HepG2 (cell line): ENCODE results near the gene ACCSL. TPM values are rescaled to one million over a fixed set of nuclear protein-coding genes. Genes with fewer than 3 reads are reported as not detected.

Source experiments
- ATAC-seq: fragments of 200-7000 bp; cut with Tn5 transposase; 3 replicates; pipeline ENCODE4 v1.9.1; 2020; ENCODE audit warnings: mild to moderate bottlenecking, moderate library complexity
- BruUV-seq: library from RNA; stranded (reverse); fragments of 400-500 nt; replicated peaks from 2 replicates; lab custom pipeline; 2021; lab: Mats Ljungman, UMichigan
- CTCF ChIA-PET: fragments of 300-600 bp; formaldehyde crosslinking; extraction: SDS; loops from one replicate; lab custom pipeline; 2021; ENCODE audit warnings: low total read pairs, inconsistent platforms, low intra/inter-chr PET ratio; lab: Yijun Ruan, JAX
- POLR2A ChIA-PET: fragments of 350-600 bp; sonication (Branson Sonifier 250); formaldehyde crosslinking; loops from one replicate; lab custom pipeline; 2020; ENCODE audit warnings: antibody characterized with exemption, inconsistent platforms; lab: Yijun Ruan, JAX
- DNase-seq: peaks from one replicate; pipeline ENCODE4 v3.0.0-alpha.2; 2015; ENCODE audit warnings: low spot score
- FAIRE-seq: peaks from 3 replicates; lab custom pipeline; 2011; peaks lifted over from hg19 to GRCh38; lab: Jason Lieb, UNC
- H2AFZ ChIP-seq: one replicate; pipeline ENCODE4 v1.6.1; 2011; ENCODE audit warnings: low read length, inconsistent platforms
- H3K27ac ChIP-seq: fragments of 300-600 bp; 3 replicates; pipeline ENCODE4 v1.8.0; 2011; ENCODE audit warnings: mixed run types, mild to moderate bottlenecking, mixed read lengths, low read length, inconsistent platforms; ENCODE audit not compliant: insufficient read depth; ENCODE audit errors: extremely low read length
- H3K27me3 ChIP-seq, 2 experiments: fragments of 200-600 bp in 1 of 2; 2 replicates in 1 of 2; 3 replicates in 1 of 2; pipeline versions ENCODE4 v1.6.0 to v1.8.0; 2011; ENCODE audit warnings: low read length in 2 of 2, mild to moderate bottlenecking in 2 of 2, moderate library complexity in 2 of 2, inconsistent platforms in 1 of 2; ENCODE audit not compliant: insufficient read depth in 2 of 2, control insufficient read depth in 1 of 2
- H3K36me3 ChIP-seq, 2 experiments: fragments of 200-600 bp in 1 of 2; replicated peaks in 1 of 2; 2 replicates in 1 of 2; 3 replicates in 1 of 2; pipeline versions ENCODE4 v1.5.1 to v1.8.0; 2011; ENCODE audit warnings: low read length in 2 of 2, inconsistent platforms in 1 of 2; ENCODE audit not compliant: insufficient read depth in 2 of 2, control insufficient read depth in 1 of 2
- H3K4me1 ChIP-seq: 2 replicates; pipeline ENCODE4 v1.5.1; 2012; ENCODE audit warnings: low read length, inconsistent platforms; ENCODE audit not compliant: insufficient read depth
- H3K4me2 ChIP-seq: 2 replicates; pipeline ENCODE4 v1.6.0; 2011; ENCODE audit warnings: low read depth, low read length, inconsistent platforms
- H3K4me3 ChIP-seq, 3 experiments: fragments of 200-600 bp in 1 of 3; sonication (generic), shearing (Covaris generic) in 1 of 3; replicated peaks in 1 of 3; 2 replicates each; pipeline ENCODE4 v1.5.1; 2011 to 2016; ENCODE audit warnings: low read length in 3 of 3, inconsistent platforms in 2 of 3, low read depth in 2 of 3, mild to moderate bottlenecking in 2 of 3, control low read depth in 1 of 3, mixed read lengths in 1 of 3; ENCODE audit not compliant: insufficient read depth in 1 of 3
- H3K79me2 ChIP-seq: one replicate; pipeline ENCODE4 v1.6.1; 2011; ENCODE audit warnings: low read length, inconsistent platforms; ENCODE audit not compliant: insufficient read depth
- H3K9ac ChIP-seq: 2 replicates; pipeline ENCODE4 v1.6.0; 2011; ENCODE audit warnings: mild to moderate bottlenecking, low read depth, low read length, inconsistent platforms; ENCODE audit not compliant: insufficient read depth
- H3K9me3 ChIP-seq: 2 replicates; pipeline ENCODE4 v1.5.1; 2012; ENCODE audit warnings: mild to moderate bottlenecking, low read length
- H4K20me1 ChIP-seq: 2 replicates; pipeline ENCODE4 v1.6.0; 2011; ENCODE audit warnings: inconsistent platforms, mild to moderate bottlenecking, low read length, moderate library complexity; ENCODE audit not compliant: insufficient read depth
- BHLHE40 ChIP-seq: IDR thresholded peaks from 2 replicates; pipeline ENCODE4 v1.6.1; 2011; ENCODE audit warnings: low read length, improper control_type of control experiment
- FLYWCH1 ChIP-seq: sonication (generic); formaldehyde crosslinking; IDR thresholded peaks from 2 replicates; pipeline ENCODE4 v1.8.1; 2023; ENCODE audit warnings: mild to moderate bottlenecking, missing genetic modification reagents
- GLI4 ChIP-seq: sonication (generic); formaldehyde crosslinking; IDR thresholded peaks from 2 replicates; pipeline ENCODE4 v1.5.1; 2020; ENCODE audit warnings: missing genetic modification reagents, mild to moderate bottlenecking, moderate library complexity, borderline replicate concordance
- JDP2 ChIP-seq: sonication (generic); formaldehyde crosslinking; IDR thresholded peaks from 2 replicates; pipeline ENCODE4 v1.8.1; 2022; ENCODE audit warnings: missing genetic modification reagents, borderline replicate concordance
- KLF11 ChIP-seq: IDR thresholded peaks from 2 replicates; pipeline ENCODE4 v1.6.1; 2016; ENCODE audit warnings: missing compliant biosample characterization
- KLF15 ChIP-seq: sonication (generic); formaldehyde crosslinking; IDR thresholded peaks from 2 replicates; pipeline ENCODE4 v1.8.1; 2023; ENCODE audit warnings: borderline replicate concordance, mild to moderate bottlenecking, inconsistent platforms, missing genetic modification reagents, mixed read lengths
- MTF1 ChIP-seq: sonication (generic); formaldehyde crosslinking; IDR thresholded peaks from 2 replicates; pipeline ENCODE4 v1.5.0; 2020; ENCODE audit warnings: missing genetic modification reagents
- PREB ChIP-seq: sonication (generic); formaldehyde crosslinking; IDR thresholded peaks from 2 replicates; pipeline ENCODE4 v1.4.0; 2020; ENCODE audit warnings: missing genetic modification reagents
- RFX5 ChIP-seq: IDR thresholded peaks from 2 replicates; pipeline ENCODE4 v1.6.1; 2011; ENCODE audit warnings: low read depth, low read length, improper control_type of control experiment
- SNAI1 ChIP-seq: sonication (generic); formaldehyde crosslinking; IDR thresholded peaks from 2 replicates; pipeline ENCODE4 v1.5.0; 2020; ENCODE audit warnings: mild to moderate bottlenecking, missing genetic modification reagents, borderline replicate concordance
- ZBTB38 ChIP-seq: sonication (generic); formaldehyde crosslinking; IDR thresholded peaks from 2 replicates; pipeline ENCODE4 v1.5.1; 2020; ENCODE audit warnings: mild to moderate bottlenecking, missing genetic modification reagents
- ZNF564 ChIP-seq: sonication (generic); formaldehyde crosslinking; IDR thresholded peaks from 2 replicates; pipeline ENCODE4 v1.8.1; 2023; ENCODE audit warnings: mild to moderate bottlenecking, missing genetic modification reagents
- ZNF878 ChIP-seq: sonication (generic); formaldehyde crosslinking; IDR thresholded peaks from 2 replicates; pipeline ENCODE4 v1.8.1; 2023; ENCODE audit warnings: mild to moderate bottlenecking, missing genetic modification reagents, moderate library complexity
- ZNF879 ChIP-seq: sonication (generic); formaldehyde crosslinking; IDR thresholded peaks from 2 replicates; pipeline ENCODE4 v1.8.1; 2023; ENCODE audit warnings: missing genetic modification reagents
- WGBS: methylation state at CpG from one replicate; pipeline ENCODE4 v1.1.6; 2017; ENCODE audit warnings: low lambda C conversion rate; 5-methylcytosine and 5-hydroxymethylcytosine counted together
- in situ Hi-C: cut with HindIII; loops from 2 replicates; pipeline ENCODE4 v1.10.0; 2017; ENCODE audit warnings: low pct_unique_long_range_greater_than_20kb; ENCODE audit not compliant: extremely low pct_ligation_motif_present
- intact Hi-C: fragments of 100-400 bp; cut with micrococcal nuclease; formaldehyde crosslinking; loops from one replicate; pipeline ENCODE4 v1.10.0; 2022; ENCODE audit not compliant: unreplicated experiment
- polyA plus RNA-seq, 8 experiments: library from polyadenylated mRNA; depleted of rRNA in 3 of 8; stranded (reverse) in 7 of 8; unstranded in 1 of 8; fragments of >200 nt; fragmentation: Illumina TruSeq in 4 of 8; extraction: Trizol in 4 of 8; gene quantifications; 2 replicates each; pipeline versions ENCODE4 v1.2.1 to v1.2.3, GENCODE V29; 2011 to 2016; ENCODE audit warnings: low read depth in 4 of 8, missing spikeins in 1 of 8, mixed read lengths in 1 of 8; ENCODE audit not compliant: insufficient read depth in 1 of 8
- total RNA-seq, 5 experiments: library from RNA; depleted of rRNA; stranded (reverse); fragments of >200 nt; fragmentation: Illumina TruSeq; extraction: Trizol; gene quantifications; 2 replicates each; pipeline ENCODE4 v1.2.3, GENCODE V29; 2016; ENCODE audit warnings: low read depth in 1 of 5

ACCSL gene
- total and polyA plus RNA-seq, 2 of the 13 experiments (the other 11 are each of a cell fraction or from before 2014, with no cell fraction given): not detected

GRCh38 chr11:44028816-44029506, 18.8 kb upstream of the ACCSL start:
- H3K9ac ChIP-seq: no peak overlapping the region
- ATAC-seq (no peak), DNase-seq (no peak), FAIRE-seq (no peak)
- ChIA-PET CTCF (no interaction called here), POLR2A (no interaction called here)
- WGBS: 0% methylated on average over 2 of the region's 3 CpGs
- H3K4me2 ChIP-seq: no peak overlapping the region
- no peaks in the 10 kb centered on the region for H3K79me2 ChIP-seq
- TF ChIP-seq RFX5: no peak
- TF ChIP-seq KLF11 (CRISPR knock-in tag): no peak
- no peak for TF ChIP-seq ZNF878 (CRISPR knock-in tag)
- TF ChIP-seq ZNF879 (CRISPR knock-in tag): no peak
- H3K27me3 ChIP-seq: peaks cover 4 to 9% of the 10 kb centered on the region in 2 experiments; a peak in 2 of 5 replicates
- H3K27ac ChIP-seq: no peak overlapping the region
- no peaks in the 10 kb centered on the region for H3K9me3 ChIP-seq
- BruUV-seq: no TSS peak
- intact Hi-C loops (no loop called here), in situ Hi-C loops (no loop called here)
- H3K36me3 ChIP-seq: no peaks in the 10 kb centered on the region
- no peaks in the 10 kb centered on the region for H3K4me1 ChIP-seq
- no peaks in the 10 kb centered on the region for H4K20me1 ChIP-seq
- H2AFZ ChIP-seq: no peak overlapping the region
- H3K4me3 ChIP-seq: no peak overlapping the region

- in situ Hi-C loops (no loop called here), intact Hi-C loops (no loop called here)
- no peak for FAIRE-seq
- Histone ChIP-seq H3K4me1 (no peaks in the 10 kb centered on the region), H3K9me3 (no peaks in the 10 kb centered on the region), H3K4me3 (no peak overlapping the region), H4K20me1 (no peaks in the 10 kb centered on the region), H2AFZ (no peak overlapping the region), H3K27me3 (peaks cover 4 to 9% of the 10 kb centered on the region in 2 experiments; a peak in 2 of 5 replicates), H3K9ac (no peak overlapping the region), H3K79me2 (no peaks in the 10 kb centered on the region), H3K4me2 (no peak overlapping the region), H3K27ac (no peak overlapping the region), H3K36me3 (no peaks in the 10 kb centered on the region)
- POLR2A ChIA-PET: no interaction called here
- WGBS: 0% methylated on average over 1 of the region's 1 CpG
- DNase-seq: no peak
- CTCF ChIA-PET: no interaction called here
- TF ChIP-seq MTF1 (CRISPR knock-in tag) (no peak), JDP2 (no peak), SNAI1 (no peak), PREB (CRISPR knock-in tag) (no peak), ZNF564 (no peak), FLYWCH1 (CRISPR knock-in tag) (no peak), ZBTB38 (no peak), BHLHE40 (no peak), KLF15 (CRISPR knock-in tag) (no peak), GLI4 (CRISPR knock-in tag) (no peak)
- BruUV-seq: no TSS peak
- ATAC-seq: no peak
These were observed 18.3 kb upstream of the ACCSL start for GRCh38 chr11:44029507-44029845.
